ENCODE results near the gene PFAS. TPM values are rescaled to one million over a fixed set of nuclear protein-coding genes. Genes with fewer than 3 reads are reported as not detected.

PFAS gene
- total and polyA plus RNA-seq, 4 donors = 17.4 to 38.1 (median 27.8) TPM

DNA sequence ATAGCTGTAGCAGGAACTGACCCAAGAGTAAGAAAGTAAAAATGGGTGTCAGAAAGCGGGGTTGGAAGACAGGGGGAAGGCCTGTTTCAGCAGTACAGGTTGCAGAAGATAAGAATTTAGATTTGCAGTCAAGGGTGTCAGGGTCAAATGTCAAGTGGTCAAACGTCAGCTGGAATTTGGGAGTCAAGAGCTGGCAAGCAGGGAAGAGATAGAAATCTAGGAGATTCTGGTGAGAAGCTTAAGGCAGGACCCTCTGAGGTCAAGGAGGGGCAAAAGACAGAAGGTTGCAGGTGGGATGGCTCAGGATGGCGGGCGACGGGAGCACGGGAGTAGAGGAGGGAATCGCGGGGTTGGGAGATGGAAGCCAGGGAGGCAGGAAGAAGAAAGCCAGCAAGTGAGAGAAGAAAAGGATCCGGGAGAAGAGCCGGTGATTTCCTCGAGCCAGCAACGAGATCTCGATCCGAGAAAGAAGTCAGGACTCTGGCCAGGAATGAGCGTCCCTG lies 45.8 kb downstream of the PFAS start:
- Histone ChIP-seq H3K36me3 (ENCODE audit: control insufficient read depth, insufficient read depth, low read length) (peaks cover 8% of the 10 kb centered on the region), H3K4me1 (ENCODE audit: control insufficient read depth, insufficient read depth, low read length) (peaks cover 24% of the 10 kb centered on the region), H3K4me3 (ENCODE audit: low read depth, low read length) (peak overlapping the region; percentile 82), H3K27ac (ENCODE audit: low read depth, low read length) (peak overlapping the region; percentile 90), H3K27me3 (ENCODE audit: control insufficient read depth, insufficient read depth, low read length) (no peaks in the 10 kb centered on the region), H3K9me3 (ENCODE audit: control insufficient read depth, insufficient read depth, low read length) (no peaks in the 10 kb centered on the region)
- DNase-seq (ENCODE audit: low read depth in 4 of 6, low spot score in 6 of 6) = no peak
- 7% methylated on average over 15 of the region's 15 CpGs for WGBS (ENCODE audit: insufficient coverage)

GRCh38 chr17:8300226-8300625 lies 51.1 kb downstream of the PFAS start:
- Histone ChIP-seq H3K27ac (ENCODE audit: low read depth, low read length) (no peak overlapping the region), H3K4me3 (ENCODE audit: low read depth, low read length) (no peak overlapping the region), H3K27me3 (ENCODE audit: control insufficient read depth, insufficient read depth, low read length) (no peaks in the 10 kb centered on the region), H3K4me1 (ENCODE audit: control insufficient read depth, insufficient read depth, low read length) (peaks cover 6% of the 10 kb centered on the region), H3K9me3 (ENCODE audit: control insufficient read depth, insufficient read depth, low read length) (no peaks in the 10 kb centered on the region), H3K36me3 (ENCODE audit: control insufficient read depth, insufficient read depth, low read length) (no peaks in the 10 kb centered on the region)
- no peak for DNase-seq (ENCODE audit: low read depth in 4 of 6, low spot score in 6 of 6)
- WGBS (ENCODE audit: insufficient coverage) = no CpG with 5 or more reads among the region's 3 CpGs

DNA sequence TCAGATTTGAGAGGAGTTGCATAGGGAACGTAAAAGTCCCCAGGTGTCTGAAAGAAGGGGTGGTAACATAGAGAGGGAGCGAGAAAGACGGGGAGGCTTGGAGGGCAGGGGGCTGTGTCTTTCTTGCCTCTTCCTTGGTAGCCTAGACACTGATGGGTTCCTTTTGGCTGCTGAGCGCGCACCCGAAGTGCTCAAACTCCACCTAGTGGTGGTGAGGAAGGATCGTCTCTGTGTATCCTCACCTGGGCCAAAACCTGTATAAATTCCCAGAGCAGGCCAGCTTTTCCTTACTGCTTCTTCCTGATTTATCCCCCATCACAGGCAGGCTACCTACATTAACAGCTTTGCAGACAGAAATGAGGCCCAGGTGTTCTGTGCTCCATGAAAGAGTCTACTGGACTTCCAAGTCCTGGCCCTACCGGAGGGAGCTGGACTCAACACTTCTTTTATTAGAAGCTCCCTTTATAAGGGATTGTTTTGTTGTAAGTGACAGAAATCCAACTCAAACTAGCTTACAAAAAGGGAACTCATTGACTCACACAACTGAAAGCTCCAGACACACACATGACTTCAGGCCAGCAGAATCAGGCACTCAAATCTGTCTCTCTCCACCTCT lies 51.6 kb downstream of the PFAS start:
- Histone ChIP-seq H3K4me1 (ENCODE audit: control insufficient read depth, insufficient read depth, low read length) (peaks cover 3% of the 10 kb centered on the region), H3K4me3 (ENCODE audit: low read depth, low read length) (no peak overlapping the region), H3K9me3 (ENCODE audit: control insufficient read depth, insufficient read depth, low read length) (no peaks in the 10 kb centered on the region), H3K27me3 (ENCODE audit: control insufficient read depth, insufficient read depth, low read length) (no peaks in the 10 kb centered on the region), H3K27ac (ENCODE audit: low read depth, low read length) (no peak overlapping the region), H3K36me3 (ENCODE audit: control insufficient read depth, insufficient read depth, low read length) (no peaks in the 10 kb centered on the region)
- WGBS (ENCODE audit: insufficient coverage) = 0% methylated on average over 3 of the region's 8 CpGs
- DNase-seq (ENCODE audit: low read depth in 4 of 6, low spot score in 6 of 6) = peak in 4 of 6 donors; percentile 22 to 91 (median 62)

DNA sequence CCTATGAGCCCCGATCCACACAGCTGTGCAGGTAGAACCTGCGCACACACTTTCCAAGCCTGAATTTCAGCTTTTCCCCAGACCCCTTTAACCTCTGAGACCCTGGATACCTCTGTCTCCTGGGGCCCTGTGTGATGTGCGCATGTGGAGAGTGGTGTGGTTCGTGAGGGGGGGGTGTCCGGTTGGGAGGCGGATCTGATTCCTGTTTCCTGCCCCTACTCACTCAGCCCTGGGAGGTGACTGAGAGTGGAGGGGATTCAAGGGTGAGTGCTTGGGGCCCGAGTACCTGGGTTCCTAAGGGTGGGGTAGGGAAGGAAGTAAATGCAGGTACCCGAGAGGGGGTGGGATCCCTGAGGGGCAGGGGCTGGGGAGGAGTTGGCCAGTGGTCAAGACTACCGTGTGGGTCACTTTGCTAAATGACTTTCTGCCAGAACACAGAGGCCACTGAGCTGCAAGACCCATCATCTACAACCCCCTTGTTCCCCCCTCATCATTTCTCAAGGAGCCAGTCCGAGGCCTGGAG lies 61.6 kb downstream of the PFAS start:
- DNase-seq (ENCODE audit: low read depth in 4 of 6, low spot score in 6 of 6) = no peak
- peaks cover 10% of the 10 kb centered on the region for H3K4me1 ChIP-seq (ENCODE audit: control insufficient read depth, insufficient read depth, low read length)
- no peaks in the 10 kb centered on the region for H3K9me3 ChIP-seq (ENCODE audit: control insufficient read depth, insufficient read depth, low read length)
- 52% methylated on average over 3 of the region's 10 CpGs for WGBS (ENCODE audit: insufficient coverage)
- H3K27ac ChIP-seq (ENCODE audit: low read depth, low read length) = no peak overlapping the region
- H3K36me3 ChIP-seq (ENCODE audit: control insufficient read depth, insufficient read depth, low read length) = no peaks in the 10 kb centered on the region
- H3K4me3 ChIP-seq (ENCODE audit: low read depth, low read length) = no peak overlapping the region
- peaks cover 36% of the 10 kb centered on the region for H3K27me3 ChIP-seq (ENCODE audit: control insufficient read depth, insufficient read depth, low read length)

DNA sequence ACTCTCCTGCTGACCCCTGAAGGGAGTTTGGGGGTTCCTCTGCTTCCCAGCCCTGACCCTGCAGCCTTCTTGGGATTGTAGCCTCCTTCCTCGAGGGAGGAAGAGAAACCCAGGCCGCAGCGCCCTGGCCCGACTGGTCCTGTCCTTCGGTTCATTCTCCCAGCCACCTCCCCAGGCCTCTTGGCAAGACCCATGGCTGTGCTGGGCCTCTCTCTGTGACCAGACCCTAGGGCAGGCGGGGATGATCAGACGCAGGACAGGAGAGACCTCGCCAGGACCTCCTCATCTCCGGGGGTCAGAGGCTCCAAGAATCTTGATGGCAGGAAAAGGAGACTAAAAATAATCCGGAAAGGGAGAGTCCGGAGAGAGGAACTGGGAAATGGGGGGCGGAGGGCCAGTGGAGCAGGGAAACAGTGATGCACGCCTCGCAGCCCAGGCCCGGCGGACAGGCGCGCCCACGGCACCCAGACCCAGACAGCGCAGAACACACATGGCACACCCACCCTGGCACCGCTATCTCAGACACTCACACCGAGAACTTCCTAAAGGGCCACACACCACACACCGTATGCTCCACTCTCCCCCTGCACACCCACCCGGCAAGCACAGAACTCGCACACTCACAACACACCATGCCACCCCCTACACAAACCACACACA lies 62.2 kb downstream of the PFAS start:
- no peaks in the 10 kb centered on the region for H3K9me3 ChIP-seq (ENCODE audit: control insufficient read depth, insufficient read depth, low read length)
- no peak overlapping the region for H3K27ac ChIP-seq (ENCODE audit: low read depth, low read length)
- 89% methylated on average over 24 of the region's 25 CpGs for WGBS (ENCODE audit: insufficient coverage)
- H3K27me3 ChIP-seq (ENCODE audit: control insufficient read depth, insufficient read depth, low read length) = peaks cover 42% of the 10 kb centered on the region
- no peaks in the 10 kb centered on the region for H3K36me3 ChIP-seq (ENCODE audit: control insufficient read depth, insufficient read depth, low read length)
- H3K4me3 ChIP-seq (ENCODE audit: low read depth, low read length) = no peak overlapping the region
- peaks cover 15% of the 10 kb centered on the region for H3K4me1 ChIP-seq (ENCODE audit: control insufficient read depth, insufficient read depth, low read length)
- no peak for DNase-seq (ENCODE audit: low read depth in 4 of 6, low spot score in 6 of 6)

DNA sequence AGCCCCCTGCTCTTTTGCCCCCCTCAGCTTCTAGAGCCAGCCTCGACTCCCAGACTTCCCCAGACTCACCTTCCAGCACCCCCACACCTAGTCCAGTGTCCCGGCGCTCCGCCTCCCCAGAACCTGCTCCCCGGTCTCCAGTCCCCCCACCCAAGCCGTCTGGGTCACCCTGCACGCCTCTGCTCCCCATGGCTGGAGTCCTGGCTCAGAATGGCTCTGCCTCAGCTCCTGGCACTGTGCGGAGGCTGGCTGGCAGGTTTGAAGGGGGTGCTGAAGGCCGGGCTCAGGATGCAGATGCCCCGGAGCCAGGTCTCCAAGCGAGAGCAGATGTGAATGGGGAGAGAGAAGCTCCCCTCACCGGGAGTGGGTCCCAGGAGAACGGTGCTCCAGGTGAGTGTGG lies 63.2 kb downstream of the PFAS start:
- Histone ChIP-seq H3K36me3 (ENCODE audit: control insufficient read depth, insufficient read depth, low read length) (no peaks in the 10 kb centered on the region), H3K4me3 (ENCODE audit: low read depth, low read length) (no peak overlapping the region), H3K27ac (ENCODE audit: low read depth, low read length) (no peak overlapping the region), H3K27me3 (ENCODE audit: control insufficient read depth, insufficient read depth, low read length) (peaks cover 48% of the 10 kb centered on the region), H3K4me1 (ENCODE audit: control insufficient read depth, insufficient read depth, low read length) (peaks cover 15% of the 10 kb centered on the region), H3K9me3 (ENCODE audit: control insufficient read depth, insufficient read depth, low read length) (no peaks in the 10 kb centered on the region)
- 70% methylated on average over 10 of the region's 13 CpGs for WGBS (ENCODE audit: insufficient coverage)
- no peak for DNase-seq (ENCODE audit: low read depth in 4 of 6, low spot score in 6 of 6)

- WGBS (ENCODE audit: insufficient coverage) = 69% methylated on average over 9 of the region's 16 CpGs
- Histone ChIP-seq H3K36me3 (ENCODE audit: control insufficient read depth, insufficient read depth, low read length) (no peaks in the 10 kb centered on the region), H3K4me3 (ENCODE audit: low read depth, low read length) (no peak overlapping the region), H3K27ac (ENCODE audit: low read depth, low read length) (no peak overlapping the region), H3K27me3 (ENCODE audit: control insufficient read depth, insufficient read depth, low read length) (peaks cover 48% of the 10 kb centered on the region), H3K9me3 (ENCODE audit: control insufficient read depth, insufficient read depth, low read length) (no peaks in the 10 kb centered on the region), H3K4me1 (ENCODE audit: control insufficient read depth, insufficient read depth, low read length) (peaks cover 15% of the 10 kb centered on the region)
- DNase-seq (ENCODE audit: low read depth in 4 of 6, low spot score in 6 of 6) = no peak
Observed at GRCh38 chr17:8312726-8313600, 63.9 kb downstream of the PFAS start.

DNA sequence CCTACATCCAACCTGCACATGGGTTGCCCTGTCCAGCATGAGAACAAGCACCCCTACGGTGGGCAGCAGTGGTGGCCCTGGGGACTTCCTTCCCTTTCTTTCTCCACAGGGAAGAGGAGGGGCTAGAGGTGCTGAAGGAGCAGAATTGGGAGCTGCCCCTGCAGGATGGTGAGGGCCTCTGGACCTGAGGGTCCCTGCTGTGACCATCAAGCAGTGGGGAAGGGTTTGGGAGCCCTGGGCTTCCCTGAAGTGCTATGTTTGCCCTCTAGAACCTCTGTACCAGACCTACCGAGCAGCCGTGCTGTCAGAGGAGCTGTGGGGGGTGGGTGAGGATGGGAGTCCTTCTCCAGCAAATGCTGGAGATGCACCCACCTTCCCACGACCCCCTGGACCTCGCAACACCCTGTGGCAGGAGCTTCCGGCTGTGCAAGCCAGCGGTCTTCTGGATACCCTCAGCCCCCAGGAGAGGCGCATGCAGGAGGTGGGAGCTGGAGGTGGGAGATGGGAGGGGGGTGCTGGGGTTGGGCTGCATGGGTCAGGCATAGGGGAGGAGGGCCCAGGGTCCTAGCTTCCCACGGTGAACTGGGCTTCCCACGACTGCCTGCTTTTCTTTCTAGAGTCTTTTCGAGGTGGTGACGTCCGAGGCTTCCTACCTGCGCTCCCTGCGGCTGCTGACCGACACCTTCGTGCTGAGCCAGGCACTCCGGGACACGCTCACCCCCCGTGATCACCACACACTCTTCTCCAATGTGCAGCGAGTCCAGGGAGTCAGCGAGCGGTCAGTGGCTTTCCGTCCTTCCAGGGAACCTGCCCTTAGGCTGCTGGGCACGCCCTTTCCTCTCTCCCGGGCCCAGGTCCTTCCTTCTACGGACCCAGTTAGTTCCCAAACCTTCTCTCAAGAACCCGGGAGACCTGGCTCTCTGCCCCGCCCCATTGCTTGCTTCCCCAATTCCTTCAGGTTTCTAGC lies 66.0 kb downstream of the PFAS start:
- Histone ChIP-seq H3K27me3 (ENCODE audit: control insufficient read depth, insufficient read depth, low read length) (peaks cover 51% of the 10 kb centered on the region), H3K9me3 (ENCODE audit: control insufficient read depth, insufficient read depth, low read length) (no peaks in the 10 kb centered on the region), H3K4me3 (ENCODE audit: low read depth, low read length) (peak overlapping the region; percentile 5), H3K36me3 (ENCODE audit: control insufficient read depth, insufficient read depth, low read length) (peaks cover 2% of the 10 kb centered on the region), H3K27ac (ENCODE audit: low read depth, low read length) (no peak overlapping the region), H3K4me1 (ENCODE audit: control insufficient read depth, insufficient read depth, low read length) (peaks cover 15% of the 10 kb centered on the region)
- DNase-seq (ENCODE audit: low read depth in 4 of 6, low spot score in 6 of 6) = peak in 1 of 6 donors; percentile 2
- WGBS (ENCODE audit: insufficient coverage) = 4% methylated on average over 25 of the region's 29 CpGs
